ENCODE data around the gene RGS3.
A peak's percentile ranks its signal among the peaks of the same experiment; 100 is the strongest.

- TF ChIP-seq POLR2A (IDR thresholded peaks at IDR 0.05): no peak
- TF ChIP-seq CTCF (IDR thresholded peaks at IDR 0.05 in 8 of 11, conservative IDR thresholded peaks at IDR 0.05 in 3 of 11): no peak
- peak in 2 of 3 donors; percentile 12 to 38 for TF ChIP-seq POLR2AphosphoS5 (IDR thresholded peaks at IDR 0.05)
Measured at GRCh38 chr9:113533335-113534225, 70.1 kb downstream of the RGS3 start.
